ENCODE measurements around the gene MYG1.

- no peak for TF ChIP-seq POLR2A (IDR thresholded peaks at IDR 0.05)
- TF ChIP-seq, protein P1, sequence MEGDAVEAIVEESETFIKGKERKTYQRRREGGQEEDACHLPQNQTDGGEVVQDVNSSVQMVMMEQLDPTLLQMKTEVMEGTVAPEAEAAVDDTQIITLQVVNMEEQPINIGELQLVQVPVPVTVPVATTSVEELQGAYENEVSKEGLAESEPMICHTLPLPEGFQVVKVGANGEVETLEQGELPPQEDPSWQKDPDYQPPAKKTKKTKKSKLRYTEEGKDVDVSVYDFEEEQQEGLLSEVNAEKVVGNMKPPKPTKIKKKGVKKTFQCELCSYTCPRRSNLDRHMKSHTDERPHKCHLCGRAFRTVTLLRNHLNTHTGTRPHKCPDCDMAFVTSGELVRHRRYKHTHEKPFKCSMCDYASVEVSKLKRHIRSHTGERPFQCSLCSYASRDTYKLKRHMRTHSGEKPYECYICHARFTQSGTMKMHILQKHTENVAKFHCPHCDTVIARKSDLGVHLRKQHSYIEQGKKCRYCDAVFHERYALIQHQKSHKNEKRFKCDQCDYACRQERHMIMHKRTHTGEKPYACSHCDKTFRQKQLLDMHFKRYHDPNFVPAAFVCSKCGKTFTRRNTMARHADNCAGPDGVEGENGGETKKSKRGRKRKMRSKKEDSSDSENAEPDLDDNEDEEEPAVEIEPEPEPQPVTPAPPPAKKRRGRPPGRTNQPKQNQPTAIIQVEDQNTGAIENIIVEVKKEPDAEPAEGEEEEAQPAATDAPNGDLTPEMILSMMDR (IDR thresholded peaks at IDR 0.05) = no peak
Observed at GRCh38 chr12:53306826-53307225, 7.3 kb downstream of the MYG1 start.
